Stimulated activated effector memory CD8-positive, alpha-beta T cell treated with anti-CD3 and anti-CD28 coated beads, Interleukin-12 subunit alpha, Interleukin-12 subunit beta, amount 100 ng/mL, for 72 hours (primary cell): ENCODE data around the gene VANGL2.

Source experiments
- ATAC-seq: fragments of 150-1000 bp; cut with Tn5 transposase; 2 replicates; pipeline ENCODE4 v1.10.0; 2021
- DNase-seq, 2 donors: peaks; one replicate each; pipeline ENCODE4 v3.0.0; 2021 to 2022; ENCODE audit warnings: low spot score in 2 of 2
- H3K27ac Mint-ChIP-seq: one replicate; pipeline ENCODE4 v1.8.0; 2022; ENCODE audit warnings: mild to moderate bottlenecking, mixed read lengths
- H3K36me3 Mint-ChIP-seq: one replicate; pipeline ENCODE4 v1.8.0; 2022; ENCODE audit warnings: mild to moderate bottlenecking, mixed read lengths
- H3K4me1 Mint-ChIP-seq: one replicate; pipeline ENCODE4 v1.8.0; 2022; ENCODE audit warnings: mixed read lengths
- H3K4me3 Mint-ChIP-seq: one replicate; pipeline ENCODE4 v1.8.0; 2022; ENCODE audit warnings: mild to moderate bottlenecking, mixed read lengths
- H3K9me3 Mint-ChIP-seq: one replicate; pipeline ENCODE4 v1.8.0; 2022; ENCODE audit warnings: mixed read lengths

VANGL2 gene

DNA sequence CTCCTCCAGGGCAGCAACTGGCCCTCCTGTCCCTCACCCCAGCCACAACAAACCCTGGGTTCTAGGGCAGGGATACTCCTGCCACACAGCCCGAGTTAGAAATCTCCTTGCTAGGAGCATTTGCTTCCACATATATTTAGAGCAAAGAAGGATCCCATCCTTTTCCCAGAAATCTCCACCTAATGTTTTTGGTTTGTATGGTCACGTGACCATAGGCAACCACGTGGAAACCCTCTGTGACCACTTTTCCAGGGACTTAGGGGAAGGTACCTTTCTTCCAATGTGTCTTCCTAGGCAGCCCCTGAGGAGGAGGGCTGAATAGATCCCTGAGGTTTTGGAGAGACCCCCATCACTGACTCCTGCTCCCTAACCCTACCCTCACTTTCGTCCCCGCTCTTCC, 25.5 kb downstream of the VANGL2 start:
- Mint-ChIP-seq H3K4me1 (peaks cover 33% of the 10 kb centered on the region), H3K9me3 (no peaks in the 10 kb centered on the region), H3K4me3 (no peak overlapping the region), H3K27ac (peak overlapping the region; percentile 54), H3K36me3 (no peaks in the 10 kb centered on the region)
- no peak for ATAC-seq
- no peak for DNase-seq

DNA sequence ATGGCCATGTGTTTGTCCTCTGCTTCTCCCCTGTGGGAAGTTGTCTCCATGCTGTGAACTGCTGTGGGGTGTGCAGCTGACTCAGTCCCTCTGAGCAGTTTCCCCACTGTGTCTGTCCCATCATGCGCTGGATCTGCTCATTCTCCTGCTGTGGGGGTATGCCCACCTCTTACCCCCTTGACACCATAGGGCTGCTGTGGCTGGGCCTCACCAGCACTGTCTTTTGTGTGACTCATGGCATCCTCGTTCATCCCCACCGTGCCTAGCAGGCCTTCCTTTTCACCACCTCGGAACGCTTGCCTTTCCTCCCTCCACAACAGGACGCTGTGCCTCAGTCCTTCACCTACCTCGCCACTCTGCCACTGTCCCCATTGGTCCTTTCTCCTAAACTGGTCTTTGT, 27.3 kb downstream of the VANGL2 start:
- H3K9me3 Mint-ChIP-seq, result no peaks in the 10 kb centered on the region
- peak overlapping the region; percentile 35 for H3K27ac Mint-ChIP-seq
- DNase-seq (no peak), ATAC-seq (no peak)
- peaks cover 51% of the 10 kb centered on the region for H3K4me1 Mint-ChIP-seq
- no peaks in the 10 kb centered on the region for H3K36me3 Mint-ChIP-seq
- no peak overlapping the region for H3K4me3 Mint-ChIP-seq

DNA sequence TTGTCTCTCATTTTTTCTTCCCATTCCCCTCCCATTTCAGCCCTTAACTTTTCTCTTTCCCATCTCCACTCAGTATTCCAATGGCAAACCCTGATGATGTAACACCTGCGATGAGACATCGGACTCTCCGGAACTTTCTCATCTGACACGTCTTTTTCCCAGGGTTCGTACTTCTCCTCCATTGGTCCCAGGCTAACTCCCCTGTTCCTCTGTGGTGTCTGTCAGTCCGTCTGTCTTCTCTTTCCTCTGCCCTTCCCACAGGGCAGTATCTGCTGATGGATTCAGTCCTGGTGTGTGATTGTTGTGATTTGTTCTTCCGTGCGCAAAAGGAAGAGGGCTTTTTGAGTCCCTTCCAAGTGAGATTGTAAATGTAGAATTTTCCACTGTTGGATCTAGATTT, 27.7 kb downstream of the VANGL2 start:
- Mint-ChIP-seq H3K27ac (peak overlapping the region; percentile 35), H3K4me1 (peaks cover 56% of the 10 kb centered on the region), H3K4me3 (no peak overlapping the region), H3K9me3 (no peaks in the 10 kb centered on the region), H3K36me3 (no peaks in the 10 kb centered on the region)
- no peak for DNase-seq
- no peak for ATAC-seq

DNA sequence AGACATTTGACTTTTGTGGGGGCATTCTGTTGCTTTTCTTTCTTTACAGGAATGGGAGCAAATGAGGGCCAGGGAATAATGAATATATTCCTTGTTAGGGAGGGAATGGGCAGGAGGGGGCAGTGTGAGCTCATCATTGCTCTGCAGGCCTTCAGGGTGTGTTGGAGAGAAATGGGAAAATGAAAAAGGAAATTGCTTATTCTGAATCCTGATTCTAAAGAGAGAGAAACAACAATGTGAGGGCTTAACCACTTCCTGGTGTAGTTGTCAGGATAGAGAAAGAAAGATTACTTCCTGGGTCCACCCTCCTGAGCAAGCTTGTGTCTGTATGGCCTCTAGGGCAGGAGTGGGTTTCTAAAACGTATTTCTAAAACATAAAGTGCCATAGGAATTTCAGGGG, 28.3 kb downstream of the VANGL2 start:
- no peaks in the 10 kb centered on the region for H3K36me3 Mint-ChIP-seq
- H3K9me3 Mint-ChIP-seq, result no peaks in the 10 kb centered on the region
- peak overlapping the region; percentile 48 for H3K4me3 Mint-ChIP-seq
- no peak for DNase-seq
- peaks cover 59% of the 10 kb centered on the region for H3K4me1 Mint-ChIP-seq
- H3K27ac Mint-ChIP-seq, result peak overlapping the region; percentile 35
- peak; percentile 47 for ATAC-seq

DNA sequence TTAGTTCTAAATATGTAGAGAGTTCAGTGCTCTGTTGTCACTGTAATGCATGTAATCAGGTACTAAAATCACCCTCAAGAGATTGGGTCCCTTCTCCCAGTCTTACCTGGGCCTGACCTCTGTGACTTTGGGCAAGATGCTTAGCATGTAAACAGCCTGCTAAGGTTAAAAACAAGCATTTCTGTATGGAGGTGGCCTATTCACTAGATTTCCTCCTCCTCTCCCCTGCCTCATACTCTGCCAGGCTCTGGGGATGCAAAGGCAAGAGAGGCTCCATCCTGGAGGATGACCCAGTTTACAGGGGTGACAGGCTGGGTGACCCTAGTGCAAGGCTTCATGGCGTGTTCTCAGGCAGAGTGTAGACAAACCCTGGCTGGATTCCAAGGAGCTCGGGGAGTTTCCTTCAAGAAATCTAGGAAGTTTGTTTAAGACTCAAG, 28.8 kb downstream of the VANGL2 start:
- DNase-seq (peak in 1 of 2 donors; percentile 69), ATAC-seq (peak; percentile 47)
- Mint-ChIP-seq H3K27ac (peak overlapping the region; percentile 35), H3K9me3 (peaks cover under 1% of the 10 kb centered on the region), H3K36me3 (no peaks in the 10 kb centered on the region), H3K4me1 (peaks cover 63% of the 10 kb centered on the region), H3K4me3 (peak overlapping the region; percentile 48)

DNA sequence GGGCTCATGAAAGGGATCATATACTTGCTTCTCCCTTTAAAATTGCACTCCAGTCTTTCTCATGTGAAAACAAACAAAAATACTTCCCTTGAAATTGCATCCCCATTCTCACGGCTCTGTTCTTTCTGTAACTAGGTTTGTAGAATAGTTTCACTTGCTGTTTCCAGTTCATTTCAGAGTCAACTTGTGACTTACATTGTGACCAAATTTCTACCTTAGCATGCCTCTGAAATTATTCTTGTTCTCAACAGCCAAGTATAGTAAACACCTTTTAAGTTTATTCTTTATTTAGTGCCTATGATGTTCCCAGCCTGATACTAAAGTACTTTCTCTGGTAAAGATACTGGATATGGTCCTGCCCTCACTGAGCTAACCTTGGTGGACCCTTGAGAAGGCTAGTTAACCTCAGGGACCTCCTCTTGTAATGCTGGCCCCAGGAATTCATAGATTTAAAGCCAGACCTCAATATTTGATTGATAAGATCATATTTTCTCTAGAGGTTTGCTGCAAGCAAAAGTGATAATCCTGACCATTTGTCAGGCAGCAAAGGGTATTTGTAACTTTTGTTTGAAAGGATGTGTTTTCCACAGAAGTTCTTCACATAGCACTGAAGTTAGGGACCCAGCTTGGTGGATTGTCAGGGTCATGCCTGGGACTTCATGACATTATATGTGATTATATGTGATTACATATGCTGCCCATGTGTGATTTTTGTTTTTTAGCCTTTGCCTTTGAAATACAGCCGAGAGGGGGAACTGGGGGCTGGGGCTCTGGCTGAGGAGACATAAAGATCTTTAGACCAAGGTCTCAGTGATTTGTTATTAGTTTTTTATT, 29.6 kb downstream of the VANGL2 start:
- Mint-ChIP-seq H3K36me3 (no peaks in the 10 kb centered on the region), H3K4me1 (peaks cover 66% of the 10 kb centered on the region), H3K4me3 (peak overlapping the region; percentile 48), H3K27ac (peak overlapping the region; percentile 35), H3K9me3 (peaks cover 7% of the 10 kb centered on the region)
- no peak for DNase-seq
- peak; percentile 67 for ATAC-seq

DNA sequence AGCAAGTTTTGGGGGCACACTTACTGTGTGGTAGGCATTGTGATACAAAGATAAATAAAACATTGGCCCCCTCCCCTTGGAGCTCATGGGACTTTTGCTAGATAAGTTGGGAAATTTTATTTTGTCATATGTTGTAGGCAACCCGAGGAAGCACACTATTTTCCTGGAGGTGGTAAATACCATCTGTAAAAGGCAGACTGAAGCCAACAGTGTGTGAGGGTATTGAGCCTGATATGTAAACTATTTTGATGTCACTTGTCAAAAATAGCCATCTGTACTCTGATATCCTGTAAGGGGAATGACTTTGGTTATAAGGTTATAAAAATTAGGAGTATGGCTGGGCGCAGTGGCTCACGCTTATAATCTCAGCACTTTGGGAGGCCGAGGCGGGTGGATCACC, 30.6 kb downstream of the VANGL2 start:
- H3K27ac Mint-ChIP-seq, result peak overlapping the region; percentile 45
- no peaks in the 10 kb centered on the region for H3K36me3 Mint-ChIP-seq
- ATAC-seq, result no peak
- H3K4me1 Mint-ChIP-seq, result peaks cover 68% of the 10 kb centered on the region
- peak overlapping the region; percentile 44 for H3K4me3 Mint-ChIP-seq
- peaks cover 8% of the 10 kb centered on the region for H3K9me3 Mint-ChIP-seq
- DNase-seq, result no peak

DNA sequence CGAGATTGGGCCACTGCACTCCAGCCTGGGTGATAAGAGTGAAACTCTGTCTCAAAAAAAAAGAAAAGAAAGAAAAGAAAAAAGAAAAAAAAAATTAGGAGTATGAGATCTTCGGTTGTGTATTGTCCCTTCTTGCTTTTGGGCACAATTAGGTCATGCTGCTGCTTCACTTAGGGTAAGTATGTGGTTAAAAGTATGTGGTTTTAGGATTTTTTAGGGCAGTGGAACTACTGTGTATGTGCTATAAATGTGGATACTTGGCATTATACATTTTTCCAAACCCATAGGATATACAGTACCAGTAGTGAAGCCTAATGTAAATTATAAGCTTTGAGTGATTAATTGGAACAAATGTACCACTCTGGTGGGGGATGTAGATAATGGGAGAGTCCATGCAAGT, 31.2 kb downstream of the VANGL2 start:
- Mint-ChIP-seq H3K36me3 (no peaks in the 10 kb centered on the region), H3K4me3 (peak overlapping the region; percentile 44), H3K9me3 (peaks cover 8% of the 10 kb centered on the region), H3K27ac (peak overlapping the region; percentile 82), H3K4me1 (peaks cover 73% of the 10 kb centered on the region)
- no peak for DNase-seq
- no peak for ATAC-seq

DNA sequence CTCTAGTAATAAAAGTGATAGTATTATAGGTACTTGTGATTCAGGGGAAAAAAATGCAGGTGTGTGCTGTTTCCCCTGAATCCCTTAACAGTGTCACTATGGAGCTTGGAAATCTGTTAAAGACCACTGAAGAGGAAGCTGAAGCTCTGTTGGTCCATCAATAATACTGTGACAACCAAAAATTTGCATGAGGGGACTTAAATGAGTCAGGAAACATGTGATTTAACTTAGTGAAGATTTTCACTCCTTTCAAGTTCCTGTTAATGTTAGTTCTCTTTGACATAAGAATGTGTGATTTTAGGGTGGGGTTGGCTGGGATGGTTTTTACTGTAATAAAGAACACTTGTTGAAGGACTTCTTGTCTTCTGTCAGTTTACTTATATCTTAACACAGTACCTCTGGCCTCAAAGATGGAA, 32.0 kb downstream of the VANGL2 start:
- peak; percentile 81 for ATAC-seq
- peaks cover 79% of the 10 kb centered on the region for H3K4me1 Mint-ChIP-seq
- DNase-seq, result no peak

DNA sequence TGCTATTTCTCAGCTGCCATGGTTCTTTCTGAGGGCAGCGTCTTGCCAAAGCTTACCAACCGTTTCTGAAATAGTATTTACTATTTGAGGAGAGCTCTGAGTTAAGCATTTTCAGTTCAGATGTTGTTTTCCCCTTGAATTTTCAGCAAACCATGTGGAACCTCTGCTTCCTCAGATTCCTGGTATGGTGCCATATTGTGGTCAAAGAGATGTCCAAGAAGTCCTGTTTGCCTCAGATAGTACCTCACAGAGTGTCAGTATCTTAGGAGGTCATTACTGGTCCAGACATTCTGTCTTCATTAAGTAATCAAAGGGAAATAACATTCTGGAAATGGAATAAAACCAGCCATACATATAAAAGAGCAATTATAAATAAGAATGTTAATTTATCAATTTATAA, 36.6 kb downstream of the VANGL2 start:
- peak overlapping the region; percentile 98 for H3K27ac Mint-ChIP-seq
- H3K36me3 Mint-ChIP-seq, result no peaks in the 10 kb centered on the region
- H3K4me3 Mint-ChIP-seq, result peak overlapping the region; percentile 79
- no peak for DNase-seq
- H3K9me3 Mint-ChIP-seq, result peaks cover 8% of the 10 kb centered on the region
- H3K4me1 Mint-ChIP-seq, result peaks cover 51% of the 10 kb centered on the region
- no peak for ATAC-seq

More for the DNA sequence above, 32.0 kb downstream of the VANGL2 start:
- Mint-ChIP-seq H3K36me3 (no peaks in the 10 kb centered on the region), H3K9me3 (peaks cover 8% of the 10 kb centered on the region), H3K4me3 (peak overlapping the region; percentile 44), H3K27ac (peak overlapping the region; percentile 82)

DNA sequence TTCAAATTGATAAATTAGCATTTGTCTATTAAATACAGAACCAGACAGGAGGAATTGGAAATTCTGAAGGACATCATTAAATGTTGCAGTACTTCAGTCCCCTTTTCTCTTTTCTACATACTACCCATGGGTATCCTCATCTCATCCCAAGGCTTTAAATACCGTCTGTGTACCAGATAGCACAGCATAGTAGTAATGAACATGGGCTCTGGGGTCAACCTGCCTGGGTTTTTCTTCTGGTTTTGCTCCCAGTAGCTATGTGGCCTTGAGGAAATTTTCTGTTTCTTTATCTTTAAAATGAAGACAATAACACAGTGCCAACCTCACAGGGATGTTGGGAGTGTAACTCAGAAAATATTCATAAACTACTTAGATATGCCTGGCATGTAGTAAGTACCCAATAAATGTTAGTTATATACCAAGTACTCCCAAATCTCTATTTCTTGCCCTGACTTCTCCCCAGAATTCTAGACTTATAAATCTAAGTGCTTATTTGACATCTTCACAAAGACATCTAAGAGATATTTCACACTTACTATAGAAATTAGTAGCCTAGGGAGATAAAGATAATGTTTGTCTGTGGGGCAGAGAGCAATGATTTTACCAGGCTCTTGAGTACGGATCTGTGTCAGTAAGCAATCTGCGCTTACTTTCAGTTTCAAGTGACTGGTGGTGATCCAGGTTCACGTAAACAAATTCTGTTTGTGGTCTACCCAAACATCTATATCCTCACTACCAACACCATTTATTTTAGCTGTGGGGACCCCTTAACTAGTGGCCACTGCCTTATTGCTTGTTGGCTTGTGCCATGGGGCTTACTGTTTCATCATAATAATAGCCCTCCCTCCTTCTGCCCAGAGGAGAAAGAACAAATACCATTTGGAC, 37.3 kb downstream of the VANGL2 start:
- Mint-ChIP-seq H3K4me3 (peak overlapping the region; percentile 79), H3K9me3 (peaks cover 8% of the 10 kb centered on the region), H3K27ac (peak overlapping the region; percentile 98), H3K36me3 (no peaks in the 10 kb centered on the region), H3K4me1 (peaks cover 44% of the 10 kb centered on the region)
- ATAC-seq (peak; percentile 98), DNase-seq (peak in 1 of 2 donors; percentile 70)

DNA sequence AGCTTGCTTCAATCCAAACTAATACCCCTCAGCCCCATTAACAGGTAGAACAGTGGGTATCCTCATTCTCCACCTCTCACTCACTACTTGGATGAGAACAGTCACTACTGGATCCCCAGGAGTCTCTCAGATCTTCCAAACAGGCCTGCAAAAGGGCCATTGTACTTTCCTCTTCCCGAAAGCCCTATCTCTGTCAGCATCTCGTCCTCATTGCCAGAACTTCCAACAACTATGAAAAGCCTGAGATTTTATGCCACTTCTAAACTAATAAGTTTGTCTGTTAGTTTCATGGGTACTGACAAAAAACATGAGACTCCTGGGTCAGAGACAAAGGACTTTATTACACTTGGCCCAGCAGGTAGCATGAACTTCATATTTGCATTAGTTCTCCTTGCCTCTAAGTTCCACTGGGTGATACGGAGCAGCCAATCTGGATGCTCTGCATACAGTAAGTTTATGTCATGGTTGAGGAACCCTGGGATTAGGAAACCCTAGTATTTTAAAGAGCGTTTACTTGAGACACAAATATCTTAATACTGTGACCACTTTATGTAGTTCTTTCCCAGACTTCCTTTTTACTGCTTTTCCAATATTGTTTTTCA, 38.1 kb downstream of the VANGL2 start:
- ATAC-seq (peak; percentile 34), DNase-seq (no peak)
- Mint-ChIP-seq H3K4me1 (peaks cover 41% of the 10 kb centered on the region), H3K9me3 (peaks cover 8% of the 10 kb centered on the region), H3K36me3 (no peaks in the 10 kb centered on the region), H3K27ac (peak overlapping the region; percentile 98), H3K4me3 (peak overlapping the region; percentile 79)

DNA sequence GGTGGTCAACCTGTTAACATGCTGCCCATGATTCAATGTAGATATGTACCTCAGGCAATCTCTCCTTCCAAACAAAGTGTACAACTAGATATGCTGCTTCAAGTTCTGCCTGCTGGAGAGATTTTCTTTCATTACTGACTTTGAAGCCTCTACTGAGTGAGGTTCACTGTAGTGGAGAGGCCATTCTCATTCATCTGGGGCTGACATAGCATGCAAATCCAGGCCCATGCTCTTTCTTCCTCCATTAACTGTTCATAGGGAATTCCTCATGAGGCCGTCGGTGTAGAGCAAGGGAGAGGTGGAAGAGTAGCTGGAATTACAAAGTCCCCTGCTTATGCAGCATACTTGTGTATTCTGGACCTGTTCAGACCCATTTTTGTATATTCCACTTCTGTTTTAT, 38.6 kb downstream of the VANGL2 start:
- H3K9me3 Mint-ChIP-seq, result peaks cover 8% of the 10 kb centered on the region
- no peak for ATAC-seq
- DNase-seq, result no peak
- peak overlapping the region; percentile 98 for H3K27ac Mint-ChIP-seq
- no peaks in the 10 kb centered on the region for H3K36me3 Mint-ChIP-seq
- H3K4me1 Mint-ChIP-seq, result peaks cover 44% of the 10 kb centered on the region
- peak overlapping the region; percentile 79 for H3K4me3 Mint-ChIP-seq

DNA sequence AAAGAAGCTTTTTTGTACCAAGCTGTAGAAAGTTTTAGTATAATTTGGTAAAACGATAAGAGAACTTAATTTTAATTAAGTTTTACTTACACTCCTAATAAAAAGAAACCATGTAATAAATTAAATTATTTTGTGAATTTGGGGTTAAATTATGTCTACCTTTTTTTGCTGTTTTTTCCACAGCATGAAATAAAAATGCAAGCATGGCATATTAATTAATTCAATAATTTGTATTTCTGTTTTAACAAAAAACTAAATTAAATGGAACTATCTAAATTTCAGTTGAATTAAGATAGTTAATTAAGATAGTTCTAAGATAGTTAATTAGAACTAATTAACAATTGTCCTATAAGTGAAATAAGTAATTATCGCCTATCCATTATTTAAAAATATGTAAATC, 39.4 kb downstream of the VANGL2 start:
- Mint-ChIP-seq H3K4me1 (peaks cover 42% of the 10 kb centered on the region), H3K9me3 (peaks cover 3% of the 10 kb centered on the region), H3K36me3 (no peaks in the 10 kb centered on the region), H3K4me3 (no peak overlapping the region), H3K27ac (no peak overlapping the region)
- no peak for DNase-seq
- no peak for ATAC-seq

DNA sequence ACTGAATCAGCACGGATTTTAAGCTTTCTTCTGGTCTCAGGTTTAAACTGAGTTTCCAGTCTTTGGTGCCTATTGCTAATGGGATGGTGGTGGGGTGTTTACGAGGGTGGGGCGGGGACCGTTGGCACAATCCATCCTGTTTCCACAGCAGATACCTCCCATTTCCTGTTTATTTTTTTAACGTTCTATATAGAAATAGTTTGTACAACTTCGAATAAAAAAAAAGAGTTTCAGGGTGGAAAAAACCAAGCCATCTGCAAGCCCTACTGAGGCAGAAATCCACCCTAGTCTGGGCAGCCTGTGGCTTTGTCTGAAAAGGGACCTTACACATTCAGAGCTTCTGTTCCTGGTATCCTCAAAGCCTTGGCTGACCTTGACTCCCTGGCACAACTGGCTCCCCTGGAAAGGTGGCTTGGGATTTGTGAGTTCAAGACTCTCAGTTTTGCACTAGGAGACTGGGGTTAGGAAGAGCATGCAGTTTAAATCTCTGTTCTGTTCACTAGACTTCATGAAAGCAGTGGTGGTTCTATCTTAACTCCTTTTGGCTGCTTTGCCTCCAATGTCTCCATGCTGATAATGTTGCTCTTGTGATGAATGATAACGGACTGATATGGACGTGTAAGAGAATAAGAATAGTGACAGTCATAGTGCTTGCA, 46.7 kb downstream of the VANGL2 start:
- H3K9me3 Mint-ChIP-seq, result no peaks in the 10 kb centered on the region
- H3K27ac Mint-ChIP-seq, result peak overlapping the region; percentile 64
- H3K4me3 Mint-ChIP-seq, result no peak overlapping the region
- ATAC-seq (no peak), DNase-seq (no peak)
- H3K4me1 Mint-ChIP-seq, result peaks cover 46% of the 10 kb centered on the region
- no peaks in the 10 kb centered on the region for H3K36me3 Mint-ChIP-seq
